HEK293 (cell line): ENCODE data around the gene FLRT2.

ENCODE experiments used
- CTCF ChIA-PET: fragments of 350-600 bp; formaldehyde crosslinking; extraction: SDS; loops from one replicate; lab custom pipeline; 2021; ENCODE audit warnings: antibody characterized with exemption; lab: Yijun Ruan, JAX
- POLR2A ChIA-PET: fragments of 300-600 bp; formaldehyde crosslinking; extraction: SDS; loops from one replicate; lab custom pipeline; 2020; ENCODE audit warnings: antibody characterized with exemption, inconsistent platforms; lab: Yijun Ruan, JAX
- H3K27ac ChIP-seq: fragments of 200-500 bp; sonication (Bioruptor generic); 2 replicates; pipeline ENCODE4 v1.5.1; 2014; ENCODE audit warnings: low read depth, low read length, control low read depth, inconsistent platforms; ENCODE audit errors: extremely low read depth
- H3K36me3 ChIP-seq, 2 experiments: fragments of 200-500 bp in 1 of 2; sonication (Bioruptor generic) in 1 of 2; 1 replicate in 1 of 2; 2 replicates in 1 of 2; pipeline ENCODE4 v1.5.1; 2014 to 2017; ENCODE audit warnings: inconsistent platforms in 2 of 2, low read length in 2 of 2; ENCODE audit not compliant: control insufficient read depth in 2 of 2, insufficient read depth in 1 of 2
- H3K4me1 ChIP-seq: fragments of 200-500 bp; sonication (Bioruptor generic); 2 replicates; pipeline ENCODE4 v1.5.1; 2014; ENCODE audit warnings: mild to moderate bottlenecking, low read length, inconsistent platforms; ENCODE audit not compliant: control insufficient read depth, insufficient read depth
- H3K4me3 ChIP-seq: 2 replicates; pipeline ENCODE4 v1.5.1; 2011; ENCODE audit warnings: low read depth, mild to moderate bottlenecking, control low read depth, low read length, moderate library complexity
- H3K9me3 ChIP-seq: fragments of 200-500 bp; sonication (Bioruptor generic); 2 replicates; pipeline ENCODE4 v1.5.1; 2014; ENCODE audit warnings: low read depth, low read length, inconsistent platforms; ENCODE audit not compliant: control insufficient read depth, insufficient read depth
- FEZF1 ChIP-seq: fragments of 450-650 bp; formaldehyde crosslinking; IDR thresholded peaks from 2 replicates; pipeline ENCODE4 v1.5.1; 2016; ENCODE audit warnings: missing biosample characterization, missing genetic modification characterization
- GLI2 ChIP-seq: fragments of 450-650 bp; formaldehyde crosslinking; IDR thresholded peaks from 2 replicates; pipeline ENCODE4; 2017; ENCODE audit warnings: missing biosample characterization, missing genetic modification characterization, low read depth, borderline replicate concordance
- MYNN ChIP-seq: fragments of 450-650 bp; formaldehyde crosslinking; IDR thresholded peaks from 2 replicates; pipeline ENCODE4 v1.5.1; 2016; ENCODE audit warnings: missing biosample characterization, missing genetic modification characterization, borderline replicate concordance
- SP2 ChIP-seq: fragments of 450-650 bp; formaldehyde crosslinking; IDR thresholded peaks from 2 replicates; pipeline ENCODE4 v1.5.1; 2016; ENCODE audit warnings: missing biosample characterization, missing genetic modification characterization
- ZEB2 ChIP-seq: fragments of 450-650 bp; formaldehyde crosslinking; IDR thresholded peaks from 2 replicates; pipeline ENCODE4 v1.5.1; 2016; ENCODE audit warnings: missing biosample characterization, missing genetic modification characterization
- ZNF155 ChIP-seq: fragments of 450-650 bp; formaldehyde crosslinking; IDR thresholded peaks from 2 replicates; pipeline ENCODE4 v1.5.1; 2016; ENCODE audit warnings: missing biosample characterization, missing genetic modification characterization
- ZNF174 ChIP-seq: fragments of 450-650 bp; formaldehyde crosslinking; IDR thresholded peaks from 2 replicates; pipeline ENCODE4 v1.5.0; 2017; ENCODE audit warnings: missing biosample characterization, mild to moderate bottlenecking, missing genetic modification characterization
- ZNF335 ChIP-seq: fragments of 450-650 bp; formaldehyde crosslinking; conservative IDR thresholded peaks from 2 replicates; pipeline ENCODE4 v1.5.1; 2016; ENCODE audit warnings: missing biosample characterization, missing genetic modification characterization
- ZNF341 ChIP-seq: fragments of 450-650 bp; formaldehyde crosslinking; IDR thresholded peaks from 2 replicates; pipeline ENCODE4; 2016; ENCODE audit warnings: low read depth, missing biosample characterization, missing genetic modification characterization
- ZNF350 ChIP-seq: fragments of 450-650 bp; formaldehyde crosslinking; IDR thresholded peaks from 2 replicates; pipeline ENCODE4 v1.5.0; 2017; ENCODE audit warnings: missing biosample characterization, mild to moderate bottlenecking, missing genetic modification characterization
- ZNF530 ChIP-seq: fragments of 450-650 bp; formaldehyde crosslinking; IDR thresholded peaks from 2 replicates; pipeline ENCODE4 v1.5.1; 2016; ENCODE audit warnings: low read depth, missing biosample characterization, missing genetic modification characterization
- ZNF558 ChIP-seq: fragments of 450-650 bp; formaldehyde crosslinking; IDR thresholded peaks from 2 replicates; pipeline ENCODE4 v1.5.1; 2016; ENCODE audit warnings: missing biosample characterization, missing genetic modification characterization
- ZNF585B ChIP-seq: fragments of 450-650 bp; formaldehyde crosslinking; IDR thresholded peaks from 2 replicates; pipeline ENCODE4 v1.5.1; 2016; ENCODE audit warnings: missing biosample characterization, missing genetic modification characterization
- ZNF629 ChIP-seq: fragments of 450-650 bp; formaldehyde crosslinking; IDR thresholded peaks from 2 replicates; pipeline ENCODE4 v1.5.1; 2017; ENCODE audit warnings: missing biosample characterization, missing genetic modification characterization
- ZNF654 ChIP-seq: fragments of 450-650 bp; formaldehyde crosslinking; IDR thresholded peaks from 2 replicates; pipeline ENCODE4 v1.5.1; 2016; ENCODE audit warnings: low read depth, missing biosample characterization, missing genetic modification characterization
- ZNF768 ChIP-seq: fragments of 450-650 bp; formaldehyde crosslinking; IDR thresholded peaks from 2 replicates; pipeline ENCODE4 v1.5.1; 2018; ENCODE audit warnings: missing biosample characterization, mild to moderate bottlenecking, missing genetic modification characterization
- TF ChIP-seq, protein P1 (sequence below): fragments of 450-650 bp; formaldehyde crosslinking; IDR thresholded peaks from 2 replicates; pipeline ENCODE4 v1.5.1; 2016; ENCODE audit warnings: missing biosample characterization, missing genetic modification characterization, borderline replicate concordance
- TF ChIP-seq, protein P2 (sequence below): fragments of 450-650 bp; formaldehyde crosslinking; IDR thresholded peaks from 2 replicates; pipeline ENCODE4 v1.5.1; 2016; ENCODE audit warnings: missing biosample characterization, missing genetic modification characterization
- TF ChIP-seq, protein P3 (sequence below): fragments of 450-650 bp; formaldehyde crosslinking; IDR thresholded peaks from 2 replicates; pipeline ENCODE4 v1.5.1; 2016; ENCODE audit warnings: missing biosample characterization, missing genetic modification characterization
- TF ChIP-seq, protein P4 (sequence below): fragments of 450-650 bp; formaldehyde crosslinking; IDR thresholded peaks from 2 replicates; pipeline ENCODE4 v1.5.1; 2017; ENCODE audit warnings: missing biosample characterization, missing genetic modification characterization

Gene FLRT2

DNA sequence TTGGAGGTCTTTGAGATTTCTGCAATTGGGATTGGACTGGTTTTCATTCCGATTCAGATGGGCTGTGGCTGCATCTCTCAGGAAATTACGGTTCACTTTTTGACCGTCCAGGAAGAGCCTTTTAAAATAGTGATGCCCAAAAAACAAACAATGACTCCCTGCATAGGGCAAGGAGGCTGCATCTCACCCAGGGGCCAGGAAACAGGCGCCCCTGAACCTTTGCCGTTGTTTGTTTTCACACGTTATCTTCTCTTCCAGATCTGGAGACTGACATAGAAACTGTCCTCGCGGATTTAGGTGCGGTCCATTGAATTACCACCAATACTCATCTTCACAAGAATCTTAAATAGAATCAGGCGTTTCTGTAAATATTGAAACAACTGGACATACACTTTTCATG is 66.0 kb downstream of the FLRT2 start:
- no peaks in the 10 kb centered on the region for H3K36me3 ChIP-seq
- ChIA-PET POLR2A (no interaction called here), CTCF (no interaction called here)
- H3K4me1 ChIP-seq = peaks cover 9% of the 10 kb centered on the region
- H3K9me3 ChIP-seq = no peaks in the 10 kb centered on the region
- TF ChIP-seq ZNF629 (tag by site-specific recombination) (no peak), ZNF585B (tag by site-specific recombination) (no peak), ZNF530 (tag by site-specific recombination) (no peak), ZNF768 (tag by site-specific recombination) (no peak), GLI2 (no peak), ZNF155 (tag by site-specific recombination) (no peak)
- TF ChIP-seq, protein P1, sequence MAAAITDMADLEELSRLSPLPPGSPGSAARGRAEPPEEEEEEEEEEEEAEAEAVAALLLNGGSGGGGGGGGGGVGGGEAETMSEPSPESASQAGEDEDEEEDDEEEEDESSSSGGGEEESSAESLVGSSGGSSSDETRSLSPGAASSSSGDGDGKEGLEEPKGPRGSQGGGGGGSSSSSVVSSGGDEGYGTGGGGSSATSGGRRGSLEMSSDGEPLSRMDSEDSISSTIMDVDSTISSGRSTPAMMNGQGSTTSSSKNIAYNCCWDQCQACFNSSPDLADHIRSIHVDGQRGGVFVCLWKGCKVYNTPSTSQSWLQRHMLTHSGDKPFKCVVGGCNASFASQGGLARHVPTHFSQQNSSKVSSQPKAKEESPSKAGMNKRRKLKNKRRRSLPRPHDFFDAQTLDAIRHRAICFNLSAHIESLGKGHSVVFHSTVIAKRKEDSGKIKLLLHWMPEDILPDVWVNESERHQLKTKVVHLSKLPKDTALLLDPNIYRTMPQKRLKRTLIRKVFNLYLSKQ = no peak
- H3K27ac ChIP-seq = no peak overlapping the region
- no peak overlapping the region for H3K4me3 ChIP-seq

DNA sequence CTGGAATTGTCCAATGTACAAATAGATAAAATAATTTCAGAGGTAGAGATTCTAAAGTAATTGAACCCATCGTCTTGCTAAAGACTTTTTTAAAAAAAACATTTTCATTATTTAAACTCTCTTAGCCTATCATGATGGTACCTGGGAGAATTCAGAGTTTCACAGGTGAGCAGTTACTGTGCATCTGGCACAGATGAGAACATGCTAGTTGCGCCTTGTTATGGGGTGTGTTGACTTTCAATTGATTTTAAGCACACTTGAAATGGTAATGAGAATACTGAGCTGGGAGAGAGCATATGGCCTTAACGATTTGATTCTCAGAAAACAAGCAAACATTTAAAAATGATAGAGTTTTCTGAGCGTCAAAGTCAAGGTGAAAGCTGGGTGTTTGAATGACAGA is 66.6 kb downstream of the FLRT2 start:
- no peak for TF ChIP-seq ZNF558 (tag by site-specific recombination)
- TF ChIP-seq, protein P2, sequence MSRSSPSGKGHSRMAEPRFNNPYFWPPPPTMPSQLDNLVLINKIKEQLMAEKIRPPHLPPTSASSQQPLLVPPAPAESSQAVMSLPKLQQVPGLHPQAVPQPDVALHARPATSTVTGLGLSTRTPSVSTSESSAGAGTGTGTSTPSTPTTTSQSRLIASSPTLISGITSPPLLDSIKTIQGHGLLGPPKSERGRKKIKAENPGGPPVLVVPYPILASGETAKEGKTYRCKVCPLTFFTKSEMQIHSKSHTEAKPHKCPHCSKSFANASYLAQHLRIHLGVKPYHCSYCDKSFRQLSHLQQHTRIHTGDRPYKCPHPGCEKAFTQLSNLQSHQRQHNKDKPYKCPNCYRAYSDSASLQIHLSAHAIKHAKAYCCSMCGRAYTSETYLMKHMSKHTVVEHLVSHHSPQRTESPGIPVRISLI (tag by site-specific recombination) = no peak
- no peak for TF ChIP-seq SP2
- TF ChIP-seq, protein P3, sequence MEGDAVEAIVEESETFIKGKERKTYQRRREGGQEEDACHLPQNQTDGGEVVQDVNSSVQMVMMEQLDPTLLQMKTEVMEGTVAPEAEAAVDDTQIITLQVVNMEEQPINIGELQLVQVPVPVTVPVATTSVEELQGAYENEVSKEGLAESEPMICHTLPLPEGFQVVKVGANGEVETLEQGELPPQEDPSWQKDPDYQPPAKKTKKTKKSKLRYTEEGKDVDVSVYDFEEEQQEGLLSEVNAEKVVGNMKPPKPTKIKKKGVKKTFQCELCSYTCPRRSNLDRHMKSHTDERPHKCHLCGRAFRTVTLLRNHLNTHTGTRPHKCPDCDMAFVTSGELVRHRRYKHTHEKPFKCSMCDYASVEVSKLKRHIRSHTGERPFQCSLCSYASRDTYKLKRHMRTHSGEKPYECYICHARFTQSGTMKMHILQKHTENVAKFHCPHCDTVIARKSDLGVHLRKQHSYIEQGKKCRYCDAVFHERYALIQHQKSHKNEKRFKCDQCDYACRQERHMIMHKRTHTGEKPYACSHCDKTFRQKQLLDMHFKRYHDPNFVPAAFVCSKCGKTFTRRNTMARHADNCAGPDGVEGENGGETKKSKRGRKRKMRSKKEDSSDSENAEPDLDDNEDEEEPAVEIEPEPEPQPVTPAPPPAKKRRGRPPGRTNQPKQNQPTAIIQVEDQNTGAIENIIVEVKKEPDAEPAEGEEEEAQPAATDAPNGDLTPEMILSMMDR = no peak
- no peak for TF ChIP-seq ZNF654 (tag by site-specific recombination)
- TF ChIP-seq ZNF335 = no peak
- TF ChIP-seq ZNF174 (tag by site-specific recombination) = no peak
- TF ChIP-seq FEZF1 (tag by site-specific recombination) = no peak
- no peak for TF ChIP-seq ZNF350
- no peak for TF ChIP-seq MYNN (tag by site-specific recombination)
- no peak for TF ChIP-seq ZNF341 (tag by site-specific recombination)
- TF ChIP-seq ZEB2 (tag by site-specific recombination) = no peak
- TF ChIP-seq, protein P4, sequence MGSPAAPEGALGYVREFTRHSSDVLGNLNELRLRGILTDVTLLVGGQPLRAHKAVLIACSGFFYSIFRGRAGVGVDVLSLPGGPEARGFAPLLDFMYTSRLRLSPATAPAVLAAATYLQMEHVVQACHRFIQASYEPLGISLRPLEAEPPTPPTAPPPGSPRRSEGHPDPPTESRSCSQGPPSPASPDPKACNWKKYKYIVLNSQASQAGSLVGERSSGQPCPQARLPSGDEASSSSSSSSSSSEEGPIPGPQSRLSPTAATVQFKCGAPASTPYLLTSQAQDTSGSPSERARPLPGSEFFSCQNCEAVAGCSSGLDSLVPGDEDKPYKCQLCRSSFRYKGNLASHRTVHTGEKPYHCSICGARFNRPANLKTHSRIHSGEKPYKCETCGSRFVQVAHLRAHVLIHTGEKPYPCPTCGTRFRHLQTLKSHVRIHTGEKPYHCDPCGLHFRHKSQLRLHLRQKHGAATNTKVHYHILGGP (tag by site-specific recombination) = no peak
- CTCF ChIA-PET = interaction anchor here (0.9 kb wide), 1 partner anchor 11 kb away, joined by 3 read pairs; no protein-coding TSS in a partner anchor
- Histone ChIP-seq H3K9me3 (no peaks in the 10 kb centered on the region), H3K4me1 (peaks cover 9% of the 10 kb centered on the region), H3K27ac (no peak overlapping the region), H3K4me3 (no peak overlapping the region), H3K36me3 (no peaks in the 10 kb centered on the region)
- POLR2A ChIA-PET = no interaction called here
